HG02852 (cell line): ENCODE results near the gene NKX3-2.

ENCODE experiments used
- ATAC-seq: cut with Tn5 transposase; IDR thresholded peaks from one replicate; pipeline ENCODE4 v1.9.1; 2021; ENCODE audit warnings: mild to moderate bottlenecking, moderate library complexity; ENCODE audit not compliant: unreplicated experiment

NKX3-2 gene

DNA sequence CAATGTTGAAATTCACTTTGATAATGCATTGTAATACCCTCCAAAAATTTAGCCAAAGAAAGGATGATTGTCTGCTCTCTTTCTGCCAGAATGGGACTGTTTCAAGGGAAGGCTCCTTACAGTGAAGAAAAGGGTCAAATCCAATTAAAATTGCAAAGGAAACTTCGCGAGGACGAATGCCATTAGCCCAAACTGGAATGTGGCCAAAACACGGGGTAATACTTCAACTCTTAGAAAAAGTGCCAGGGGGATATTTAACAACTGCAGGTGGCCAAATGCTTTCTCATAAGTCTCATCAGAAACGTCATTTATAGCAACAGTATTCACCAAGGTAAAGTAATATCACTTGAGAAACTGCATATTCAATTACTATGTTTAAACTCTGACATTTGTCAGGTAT, 29.0 kb downstream of the NKX3-2 start:
- no peak for ATAC-seq

DNA sequence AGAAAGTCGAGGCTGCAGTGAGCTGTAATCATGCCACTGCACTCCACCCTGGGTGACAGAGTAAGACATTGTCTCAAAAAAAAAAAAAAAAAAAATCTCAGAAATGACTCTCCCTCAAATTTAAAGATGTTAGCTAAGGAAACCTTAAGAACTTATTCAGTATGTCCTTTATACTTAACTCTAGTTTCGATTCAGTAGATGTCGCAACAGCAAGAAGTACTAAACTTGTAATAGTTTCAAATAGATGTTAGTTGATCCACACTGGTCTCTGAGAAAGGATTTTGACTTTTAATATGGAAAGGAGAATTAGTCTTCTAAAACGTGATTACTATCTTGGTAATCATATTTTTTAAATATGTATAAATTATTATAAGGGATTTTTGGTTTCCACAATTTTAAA, 29.6 kb downstream of the NKX3-2 start:
- no peak for ATAC-seq

- no peak for ATAC-seq
Measured at GRCh38 chr4:13511101-13511500, 33.2 kb downstream of the NKX3-2 start.

DNA sequence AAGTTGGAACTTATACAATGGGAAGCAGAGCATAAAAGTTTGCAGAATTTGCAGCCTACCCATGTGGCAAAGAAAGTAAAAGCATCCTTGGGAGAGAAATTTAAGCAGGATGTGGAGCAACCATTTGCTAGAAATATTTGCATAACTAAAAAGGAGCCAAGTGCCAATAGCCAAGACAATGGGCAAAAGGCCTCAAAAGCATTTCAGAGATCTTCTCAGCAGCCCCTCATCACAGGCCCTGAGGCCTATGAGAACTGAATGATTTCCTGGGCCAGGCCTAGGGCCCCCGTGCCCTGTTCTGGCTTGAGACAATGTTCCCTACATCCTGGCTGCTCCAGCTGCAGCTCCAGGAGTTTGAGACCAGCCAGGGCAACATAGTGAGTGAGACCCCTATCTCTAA, 34.9 kb downstream of the NKX3-2 start:
- ATAC-seq = no peak

- ATAC-seq = no peak
Measured at GRCh38 chr4:13504374-13504773, 39.9 kb downstream of the NKX3-2 start.

DNA sequence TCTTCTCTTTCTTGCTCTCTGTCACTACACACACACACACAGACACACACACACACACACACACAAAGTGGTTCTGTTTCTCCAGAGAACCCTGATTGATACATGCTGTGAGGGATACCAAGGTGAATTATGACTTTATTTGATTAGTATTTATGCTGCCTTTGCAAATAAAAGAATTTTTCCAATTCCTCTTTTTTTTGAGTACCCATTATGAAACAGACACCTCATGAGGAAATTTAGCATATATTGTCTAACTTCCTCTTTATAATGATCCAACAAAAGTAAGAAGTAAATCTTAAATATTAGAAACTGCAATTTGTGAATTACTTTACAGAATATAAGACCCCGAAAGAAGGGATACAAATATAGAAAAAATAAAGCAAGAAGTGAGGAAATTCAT, 45.8 kb downstream of the NKX3-2 start:
- no peak for ATAC-seq

DNA sequence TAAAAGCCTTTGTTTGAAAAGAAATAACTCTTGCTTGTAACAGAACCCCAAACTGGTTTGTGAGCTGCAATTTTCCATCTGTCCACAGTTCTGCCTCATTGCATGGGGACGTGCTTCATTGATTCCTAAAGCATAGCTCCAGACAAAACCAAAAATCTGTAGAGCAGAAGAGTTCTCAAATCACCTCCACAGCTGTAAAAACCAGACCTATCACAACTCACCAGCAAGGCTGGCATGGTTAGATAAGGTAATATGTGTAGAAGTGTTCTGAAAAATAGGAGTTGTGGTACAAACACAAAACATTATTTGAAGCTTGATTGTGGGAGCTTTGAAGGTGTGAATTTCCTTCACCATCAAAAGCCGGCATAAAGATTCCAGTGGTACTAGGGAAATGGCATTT, 47.7 kb downstream of the NKX3-2 start:
- no peak for ATAC-seq

GRCh38 chr4:13495753-13496152, 48.6 kb downstream of the NKX3-2 start:
- ATAC-seq = no peak

DNA sequence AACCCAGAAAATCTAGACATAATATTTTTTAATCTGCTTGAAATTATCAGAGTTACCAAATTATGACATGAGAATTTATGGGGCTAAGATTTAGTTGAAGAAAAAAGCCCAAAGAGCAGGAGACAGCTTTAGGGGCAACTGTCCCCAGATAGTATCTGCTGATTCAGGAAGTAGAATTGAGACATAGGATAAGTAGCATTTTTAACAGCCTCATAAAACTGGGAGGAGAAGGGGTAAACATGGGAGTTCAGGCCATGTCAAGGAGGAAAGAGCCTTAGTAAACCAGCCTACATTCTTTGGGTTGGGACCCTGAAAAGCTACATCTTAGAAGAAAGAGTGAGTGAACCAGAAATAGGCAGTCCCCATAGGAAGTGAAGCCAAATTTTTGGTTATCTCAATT, 50.5 kb downstream of the NKX3-2 start:
- no peak for ATAC-seq

- ATAC-seq = no peak
Measured at GRCh38 chr4:13492747-13493146, 51.6 kb downstream of the NKX3-2 start.
